Caki2 (cell line): Measurements from ENCODE around the gene GALNT9. TPM values are rescaled to one million over a fixed set of nuclear protein-coding genes. Genes with fewer than 3 reads are reported as not detected.

ENCODE experiments used
- DNase-seq: peaks from one replicate; pipeline ENCODE4 v3.0.0-alpha.2; 2015; ENCODE audit warnings: low read depth
- in situ Hi-C: cut with HindIII; loops from 2 replicates; pipeline ENCODE4 v1.10.0; 2016; ENCODE audit warnings: low sequenced_read_pairs, low pct_unique_long_range_greater_than_20kb, mixed read lengths
- total RNA-seq: library from RNA; depleted of rRNA; stranded (reverse); fragments of >200 nt; shearing (Covaris generic); gene quantifications from 2 replicates; pipeline ENCODE4 v1.2.3, GENCODE V29; 2014; ENCODE audit warnings: low replicate concordance; rRNA removed

Gene GALNT9
- total RNA-seq, 1 experiment from 2014 or later = 14.6 TPM

- in situ Hi-C loops = no loop called here
- DNase-seq = no peak
Measured at GRCh38 chr12:132146772-132147422, 182.5 kb downstream of the GALNT9 start.

Other genes with a start within 250 kb of the GALNT9 start
- 7.1 and 10.5 TPM in 2 replicates for gene DDX51, start 185.3 kb downstream of the GALNT9 start, total RNA-seq
- 29.6 and 32.9 TPM in 2 replicates for gene NOC4L, start 185.1 kb downstream of the GALNT9 start, total RNA-seq
- gene FBRSL1, start 160.6 kb upstream of the GALNT9 start, total RNA-seq = 6.7 and 8.3 TPM in 2 replicates